ENCODE results near the gene SLC6A17. TPM values are rescaled to one million over a fixed set of nuclear protein-coding genes. Genes with fewer than 3 reads are reported as not detected.

SLC6A17 gene
- total RNA-seq (under 1 TPM in 7 of 10 donors, not detected in 3; 0.06 to 0.45 (median 0.19) TPM), polyA plus RNA-seq (under 1 TPM in 1 of 2 donors, not detected in 1; 0.09 TPM)
- long read RNA-seq, donor 1 = 0 reads
- long read RNA-seq, donor 2 = 0 reads
- long read RNA-seq, donor 3 = 0 reads

DNA sequence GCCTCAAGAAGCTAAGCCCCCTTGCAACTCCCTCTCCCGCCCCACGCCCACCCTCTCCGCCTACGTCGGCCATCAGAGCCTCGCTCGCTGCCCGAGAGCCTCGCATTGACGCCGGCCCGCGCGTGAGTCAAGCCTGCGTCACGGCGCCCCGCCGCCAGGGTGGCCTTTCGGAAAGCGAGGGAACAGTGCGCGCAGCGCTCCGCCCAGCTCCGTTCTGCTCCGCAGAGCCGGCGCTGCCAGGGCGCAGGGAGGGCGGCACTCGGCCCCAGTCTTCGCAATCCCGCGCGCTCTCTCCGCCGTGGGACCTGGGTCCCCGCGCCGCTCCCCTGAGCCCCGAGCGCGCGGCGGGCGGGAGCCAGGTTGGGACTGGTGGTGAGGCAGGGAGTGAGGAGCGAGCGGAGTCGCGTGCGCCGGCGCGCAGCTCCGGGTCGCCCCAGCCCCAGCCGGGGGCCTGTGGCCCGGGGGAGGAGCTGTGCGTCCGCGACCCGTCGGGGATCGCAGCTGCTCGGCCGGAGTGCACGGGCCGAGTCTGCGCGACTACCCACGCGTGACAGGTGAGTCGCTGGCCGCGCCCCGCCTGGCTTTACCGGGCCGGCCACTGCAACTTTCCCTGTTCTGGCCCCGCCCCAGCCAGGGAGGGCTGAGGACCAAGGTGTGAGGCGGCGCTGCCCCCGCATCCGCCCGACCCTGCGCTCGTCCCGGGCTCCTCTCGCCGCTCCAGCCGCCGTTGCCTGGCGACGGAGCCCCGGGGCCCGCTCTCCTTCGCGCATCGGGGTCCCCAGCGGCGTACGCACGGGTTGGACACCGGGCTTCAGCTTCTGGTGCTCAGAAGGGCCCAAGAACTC, at the start of gene SLC6A17:
SLC6A17 (plus strand) TSS at position 165 of the 845 bp plus-strand sequence. CDS start 16,436 bp downstream, outside the sequence.
- no peak within 1 kb of the TSS for H3K27ac ChIP-seq
- DNase-seq = no peak
- peaks cover 0 to 17% (median 11%) of the 10 kb centered on the region in 9 donors for H3K4me1 ChIP-seq
- intact Hi-C loops (cut with DNase I) = no loop called here
- TF ChIP-seq, protein P1, sequence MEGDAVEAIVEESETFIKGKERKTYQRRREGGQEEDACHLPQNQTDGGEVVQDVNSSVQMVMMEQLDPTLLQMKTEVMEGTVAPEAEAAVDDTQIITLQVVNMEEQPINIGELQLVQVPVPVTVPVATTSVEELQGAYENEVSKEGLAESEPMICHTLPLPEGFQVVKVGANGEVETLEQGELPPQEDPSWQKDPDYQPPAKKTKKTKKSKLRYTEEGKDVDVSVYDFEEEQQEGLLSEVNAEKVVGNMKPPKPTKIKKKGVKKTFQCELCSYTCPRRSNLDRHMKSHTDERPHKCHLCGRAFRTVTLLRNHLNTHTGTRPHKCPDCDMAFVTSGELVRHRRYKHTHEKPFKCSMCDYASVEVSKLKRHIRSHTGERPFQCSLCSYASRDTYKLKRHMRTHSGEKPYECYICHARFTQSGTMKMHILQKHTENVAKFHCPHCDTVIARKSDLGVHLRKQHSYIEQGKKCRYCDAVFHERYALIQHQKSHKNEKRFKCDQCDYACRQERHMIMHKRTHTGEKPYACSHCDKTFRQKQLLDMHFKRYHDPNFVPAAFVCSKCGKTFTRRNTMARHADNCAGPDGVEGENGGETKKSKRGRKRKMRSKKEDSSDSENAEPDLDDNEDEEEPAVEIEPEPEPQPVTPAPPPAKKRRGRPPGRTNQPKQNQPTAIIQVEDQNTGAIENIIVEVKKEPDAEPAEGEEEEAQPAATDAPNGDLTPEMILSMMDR (IDR thresholded peaks at IDR 0.05) = no peak
- no peaks in the 10 kb centered on the region for H3K36me3 ChIP-seq
- peak within 1 kb of the TSS in 8 of 10 donors; percentile 5 to 41 (median 33) for H3K4me3 ChIP-seq
- H3K9me3 ChIP-seq = no peaks in the 10 kb centered on the region
- peak in 2 of 8 donors; percentile 66 to 86 for ATAC-seq
- WGBS, 2 donors = 1% methylated on average over 102 to 104 of the region's 104 CpGs
- H3K27me3 ChIP-seq = peaks cover 18 to 98% (median 90%) of the 10 kb centered on the region in 7 donors

DNA sequence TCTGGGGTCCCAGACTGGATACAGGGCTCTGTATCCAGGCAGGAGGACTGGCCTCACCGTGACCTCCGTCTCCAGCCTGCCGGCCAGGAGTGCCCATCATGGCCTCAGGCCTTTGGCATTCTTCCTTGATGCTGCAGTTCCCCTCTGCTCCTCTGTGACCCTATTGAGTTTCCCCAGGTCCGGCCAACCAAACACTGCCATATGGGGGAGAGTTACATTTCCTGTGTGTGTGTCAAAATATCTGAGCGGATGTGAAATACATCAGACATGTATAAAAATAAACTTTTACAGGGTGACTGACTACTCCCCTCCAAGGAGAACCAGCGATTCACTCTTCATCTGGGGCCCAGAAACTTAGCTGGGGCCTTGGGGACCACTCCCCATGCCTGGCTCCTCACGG, 48.2 kb upstream of the SLC6A17 start:
- 47 to 54% methylated on average over 7 of the region's 7 CpGs for whole genome bisulfite sequencing, 2 donors
- Histone ChIP-seq H3K27me3 (peaks cover 0 to 8% (median 0%) of the 10 kb centered on the region in 7 donors), H3K4me1 (peaks cover 0 to 18% (median 8%) of the 10 kb centered on the region in 9 donors), H3K27ac (no peak overlapping the region), H3K9me3 (no peaks in the 10 kb centered on the region), H3K36me3 (no peaks in the 10 kb centered on the region), H3K4me3 (no peak overlapping the region)
- peak in 1 of 8 donors; percentile 10 for ATAC-seq
- TF ChIP-seq, protein P1 (IDR thresholded peaks at IDR 0.05) = no peak
- no peak for DNase-seq
- intact Hi-C loops (cut with DNase I) = loop anchor here in 2 of 10 donors (5.0 kb wide), 2 partner anchors 45 to 50 kb away; no protein-coding TSS in a partner anchor

DNA sequence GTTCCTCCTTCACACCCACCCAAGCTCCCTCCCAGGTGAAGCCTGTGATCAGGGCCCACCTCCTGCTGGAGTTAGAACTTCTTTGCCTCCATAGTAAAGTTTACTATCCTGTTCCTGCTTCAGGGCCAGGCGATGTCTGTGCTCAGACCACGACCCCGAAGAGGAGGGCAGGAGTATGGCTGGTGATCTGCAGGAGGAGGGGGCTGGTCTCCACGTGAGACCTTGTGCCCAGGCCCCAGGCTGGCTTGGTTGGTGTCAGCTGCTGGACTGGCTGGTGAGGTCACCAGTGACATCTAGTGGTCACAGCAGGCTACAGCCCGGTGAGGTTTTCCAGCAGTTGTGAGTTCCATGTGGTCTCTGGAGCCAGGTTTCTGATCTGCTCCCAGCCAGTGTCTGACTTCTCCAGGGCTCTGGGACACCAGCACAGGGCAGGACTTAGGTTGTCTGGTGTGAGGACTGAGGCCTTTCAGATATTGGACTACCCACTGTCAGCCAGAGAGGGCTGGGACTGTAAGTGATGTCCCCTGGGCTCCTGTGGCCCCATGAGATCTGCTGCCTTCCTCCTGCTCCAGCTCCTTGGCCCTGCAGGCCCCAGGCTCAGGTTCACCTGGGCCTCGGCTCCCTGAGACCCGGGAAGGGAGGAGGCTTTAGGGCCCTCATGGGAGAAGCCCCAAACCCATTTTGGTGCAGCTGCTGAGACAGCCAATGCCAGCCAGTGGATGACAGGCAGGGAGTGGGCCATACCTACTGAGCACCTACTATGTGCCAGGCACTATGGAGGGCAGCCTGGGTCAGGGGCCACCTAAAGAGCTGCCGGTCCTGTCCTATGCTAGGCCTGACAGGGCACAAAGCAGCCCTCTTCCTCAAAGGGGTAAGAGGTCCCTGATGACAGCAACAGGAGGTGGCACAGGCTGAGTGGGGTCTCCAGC, 44.0 kb upstream of the SLC6A17 start:
- ATAC-seq = peak; percentile 50 to 86 (median 84)
- WGBS, 2 donors = 21 to 23% methylated on average over 8 of the region's 8 CpGs
- intact Hi-C loops (cut with DNase I) = loop anchor here in 7 of 10 donors (1.0 to 5.0 kb wide), 6 partner anchors 18 to 77 kb away; partner anchors contain the start of gene STRIP1 (in 1 of the 7)
- H3K9me3 ChIP-seq = no peaks in the 10 kb centered on the region
- peaks cover 0 to 15% (median 0%) of the 10 kb centered on the region in 7 donors for H3K27me3 ChIP-seq
- peak; percentile 52 to 69 for DNase-seq
- no peaks in the 10 kb centered on the region for H3K36me3 ChIP-seq
- TF ChIP-seq, protein P1 (IDR thresholded peaks at IDR 0.05) = peak; percentile 84 to 97 (median 94)
- peaks cover 0 to 18% (median 8%) of the 10 kb centered on the region in 9 donors for H3K4me1 ChIP-seq
- no peak overlapping the region for H3K4me3 ChIP-seq
- no peak overlapping the region for H3K27ac ChIP-seq

All from heart right ventricle (tissue), 16 donors.